Ascending aorta (tissue), 2 donors: Measurements from ENCODE around the gene CNPY1. TPM values are rescaled to one million over a fixed set of nuclear protein-coding genes. Genes with fewer than 3 reads are reported as not detected.

ENCODE experiments used
- DNase-seq, 2 donors: peaks; one replicate each; pipeline ENCODE4 v3.0.0-alpha.2; 2019; ENCODE audit warnings: low spot score in 2 of 2
- H3K27ac ChIP-seq, 2 donors: fragments of 200-600 bp; sonication (generic); one replicate each; pipeline ENCODE4 v1.5.1; 2016 to 2017; ENCODE audit warnings: mild to moderate bottlenecking in 1 of 2
- H3K27me3 ChIP-seq: fragments of 200-600 bp; sonication (generic); one replicate; pipeline ENCODE4 v1.5.1; 2017
- H3K36me3 ChIP-seq, 2 donors: fragments of 200-600 bp; sonication (generic); one replicate each; pipeline ENCODE4 v1.5.1; 2016
- H3K4me1 ChIP-seq, 2 donors: fragments of 200-600 bp; sonication (generic); one replicate each; pipeline ENCODE4 v1.5.1; 2016 to 2017; ENCODE audit warnings: mild to moderate bottlenecking in 1 of 2
- H3K4me3 ChIP-seq, 2 donors: fragments of 200-600 bp; sonication (generic); one replicate each; pipeline ENCODE4 v1.5.1; 2016 to 2017; ENCODE audit warnings: mild to moderate bottlenecking in 1 of 2
- H3K9me3 ChIP-seq, 2 donors: fragments of 200-600 bp; sonication (generic); one replicate each; pipeline ENCODE4 v1.5.1; 2016
- intact Hi-C: fragments of 100-400 bp; cut with DNase I; formaldehyde crosslinking; loops from one replicate; pipeline ENCODE4 v1.15.1; 2023
- total RNA-seq: library from RNA; depleted of rRNA; stranded (reverse); fragments of >200 nt; gene quantifications from one replicate; pipeline ENCODE4 v1.1.0, GENCODE V29; 2016
- TF ChIP-seq, protein P1 (sequence below), 3 experiments: fragments of 200-600 bp in 2 of 3; fragments of 450-650 bp in 1 of 3; sonication (generic) in 2 of 3; IDR thresholded peaks; one replicate each; pipeline ENCODE4 v1.5.1; 2016 to 2019; ENCODE audit warnings: antibody characterized with exemption in 3 of 3, mild to moderate bottlenecking in 1 of 3, moderate library complexity in 1 of 3

Gene CNPY1
- total RNA-seq, 1 donor from 2014 or later = not detected

DNA sequence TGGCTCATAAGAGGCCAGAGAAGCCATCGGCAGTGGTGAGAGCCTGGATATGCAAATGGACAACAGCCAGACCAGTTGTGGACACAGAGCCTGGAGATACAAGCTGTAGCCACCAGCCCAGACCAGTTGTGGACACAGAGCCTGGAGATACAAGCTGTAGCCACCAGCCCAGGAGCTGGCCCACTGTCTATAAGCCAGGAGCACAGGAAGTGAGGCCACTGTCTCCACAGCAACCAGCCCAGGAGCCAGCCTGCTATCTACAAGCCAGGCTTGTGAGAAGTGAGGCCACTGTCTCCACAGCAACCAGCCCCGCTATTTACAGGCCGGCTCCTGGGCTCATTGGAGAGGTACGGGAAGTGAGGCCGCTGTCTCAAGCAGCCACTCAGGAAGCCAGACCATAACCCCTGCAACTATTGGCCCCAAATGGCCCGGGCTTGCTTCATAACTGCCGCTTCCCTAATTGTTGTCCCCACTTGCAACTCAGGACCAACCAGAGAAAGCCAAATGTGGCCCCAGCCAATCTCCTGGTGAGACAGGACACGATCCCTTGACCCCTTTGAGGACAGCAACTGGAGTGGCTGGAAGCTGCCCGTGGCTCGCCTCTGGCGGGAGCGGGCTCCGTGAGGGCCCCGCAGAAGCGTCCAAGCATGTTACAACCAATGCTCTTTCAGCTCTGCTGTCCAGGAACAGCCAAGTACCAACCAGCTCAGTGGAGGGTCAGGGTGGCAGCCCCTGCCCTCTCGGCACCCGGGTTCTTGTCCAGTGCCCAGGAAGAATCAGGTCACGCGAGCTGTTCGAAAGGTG is 44.1 kb upstream of the CNPY1 start:
- TF ChIP-seq, protein P1, sequence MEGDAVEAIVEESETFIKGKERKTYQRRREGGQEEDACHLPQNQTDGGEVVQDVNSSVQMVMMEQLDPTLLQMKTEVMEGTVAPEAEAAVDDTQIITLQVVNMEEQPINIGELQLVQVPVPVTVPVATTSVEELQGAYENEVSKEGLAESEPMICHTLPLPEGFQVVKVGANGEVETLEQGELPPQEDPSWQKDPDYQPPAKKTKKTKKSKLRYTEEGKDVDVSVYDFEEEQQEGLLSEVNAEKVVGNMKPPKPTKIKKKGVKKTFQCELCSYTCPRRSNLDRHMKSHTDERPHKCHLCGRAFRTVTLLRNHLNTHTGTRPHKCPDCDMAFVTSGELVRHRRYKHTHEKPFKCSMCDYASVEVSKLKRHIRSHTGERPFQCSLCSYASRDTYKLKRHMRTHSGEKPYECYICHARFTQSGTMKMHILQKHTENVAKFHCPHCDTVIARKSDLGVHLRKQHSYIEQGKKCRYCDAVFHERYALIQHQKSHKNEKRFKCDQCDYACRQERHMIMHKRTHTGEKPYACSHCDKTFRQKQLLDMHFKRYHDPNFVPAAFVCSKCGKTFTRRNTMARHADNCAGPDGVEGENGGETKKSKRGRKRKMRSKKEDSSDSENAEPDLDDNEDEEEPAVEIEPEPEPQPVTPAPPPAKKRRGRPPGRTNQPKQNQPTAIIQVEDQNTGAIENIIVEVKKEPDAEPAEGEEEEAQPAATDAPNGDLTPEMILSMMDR (IDR thresholded peaks at IDR 0.05) = no peak
- no peak overlapping the region for H3K4me3 ChIP-seq
- no peak for DNase-seq
- no peak overlapping the region for H3K27ac ChIP-seq
- H3K4me1 ChIP-seq = no peaks in the 10 kb centered on the region
- H3K36me3 ChIP-seq = no peaks in the 10 kb centered on the region
- intact Hi-C loops = no loop called here
- H3K27me3 ChIP-seq = no peaks in the 10 kb centered on the region
- no peaks in the 10 kb centered on the region for H3K9me3 ChIP-seq

DNA sequence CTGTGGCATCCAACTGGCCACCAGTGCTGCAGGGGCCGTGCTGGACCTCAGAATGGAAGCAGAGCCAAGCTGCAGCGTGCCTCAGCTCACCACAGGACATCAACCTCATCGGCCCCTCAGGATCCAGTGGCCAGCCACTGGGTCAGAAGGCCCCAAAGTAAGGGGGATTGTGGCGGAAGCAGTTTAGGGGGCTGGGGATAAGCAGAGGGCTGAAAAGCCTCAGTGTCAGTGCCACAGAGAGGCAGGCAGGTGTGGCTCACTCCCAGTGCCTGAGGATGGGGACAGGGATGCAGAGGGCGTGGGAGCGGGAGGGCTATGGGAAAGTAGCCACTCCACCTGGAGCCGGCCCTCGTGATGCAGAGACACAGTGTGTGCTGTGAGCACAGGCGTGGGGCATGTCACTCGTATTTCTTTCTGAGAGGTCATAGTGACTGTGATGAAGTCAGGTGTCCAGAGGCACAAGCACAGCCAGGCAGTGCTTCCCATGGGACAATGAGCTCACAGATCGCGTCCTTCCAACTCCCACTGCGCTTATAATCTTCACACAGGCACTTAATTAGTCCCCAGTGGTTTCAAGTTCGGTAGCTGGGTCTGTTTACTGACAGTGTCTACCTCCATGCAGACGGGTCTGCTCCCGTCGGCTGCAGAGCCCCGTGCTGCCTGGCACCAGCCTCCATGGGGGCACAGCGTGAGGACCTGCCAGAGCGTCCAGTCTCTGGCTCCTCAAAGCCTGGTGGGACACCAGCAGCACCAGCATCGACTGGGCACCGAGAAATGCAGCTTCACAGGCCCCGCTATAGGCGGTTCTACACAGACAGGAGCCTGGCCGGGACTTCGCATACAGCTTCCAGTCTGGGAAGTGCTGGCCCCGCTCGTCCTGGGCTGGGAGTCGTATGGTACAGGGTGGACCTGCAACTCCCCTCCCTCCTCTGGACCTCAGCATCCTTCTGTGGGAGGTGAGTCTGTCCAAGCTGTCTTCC is 42.9 kb upstream of the CNPY1 start:
- Histone ChIP-seq H3K4me3 (no peak overlapping the region), H3K4me1 (no peaks in the 10 kb centered on the region), H3K27me3 (no peaks in the 10 kb centered on the region), H3K27ac (no peak overlapping the region), H3K9me3 (no peaks in the 10 kb centered on the region), H3K36me3 (no peaks in the 10 kb centered on the region)
- DNase-seq = no peak
- TF ChIP-seq, protein P1 (IDR thresholded peaks at IDR 0.05) = no peak
- intact Hi-C loops = no loop called here

DNA sequence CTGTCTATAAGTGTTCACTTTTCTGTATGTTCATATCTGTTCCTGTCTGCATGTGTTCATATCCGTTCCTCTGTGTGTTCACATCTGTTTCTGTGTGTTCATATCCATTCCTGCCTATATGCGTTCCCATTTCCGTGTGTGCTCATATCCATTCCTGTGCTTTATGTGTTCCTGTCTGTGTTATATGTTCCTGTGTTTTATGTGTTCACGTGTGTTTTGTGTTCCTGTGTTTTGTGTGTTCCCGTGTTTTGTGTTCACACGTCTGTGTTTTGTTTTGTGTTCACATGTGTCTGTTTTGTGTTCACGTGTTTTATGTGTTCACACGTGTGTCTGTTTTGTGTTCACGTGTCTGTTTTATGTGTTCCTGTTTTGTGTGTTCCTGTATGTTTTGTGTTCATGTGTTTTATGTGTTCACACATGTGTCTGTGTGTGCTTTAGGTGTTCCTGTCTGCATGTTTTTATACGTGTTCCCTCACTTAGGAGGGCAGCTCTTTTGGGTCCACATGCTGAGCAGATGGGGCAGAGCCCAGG is 42.2 kb upstream of the CNPY1 start:
- TF ChIP-seq, protein P1 (IDR thresholded peaks at IDR 0.05) = no peak
- intact Hi-C loops = no loop called here
- Histone ChIP-seq H3K36me3 (no peaks in the 10 kb centered on the region), H3K9me3 (no peaks in the 10 kb centered on the region), H3K27me3 (no peaks in the 10 kb centered on the region), H3K27ac (no peak overlapping the region), H3K4me1 (no peaks in the 10 kb centered on the region), H3K4me3 (no peak overlapping the region)
- no peak for DNase-seq

DNA sequence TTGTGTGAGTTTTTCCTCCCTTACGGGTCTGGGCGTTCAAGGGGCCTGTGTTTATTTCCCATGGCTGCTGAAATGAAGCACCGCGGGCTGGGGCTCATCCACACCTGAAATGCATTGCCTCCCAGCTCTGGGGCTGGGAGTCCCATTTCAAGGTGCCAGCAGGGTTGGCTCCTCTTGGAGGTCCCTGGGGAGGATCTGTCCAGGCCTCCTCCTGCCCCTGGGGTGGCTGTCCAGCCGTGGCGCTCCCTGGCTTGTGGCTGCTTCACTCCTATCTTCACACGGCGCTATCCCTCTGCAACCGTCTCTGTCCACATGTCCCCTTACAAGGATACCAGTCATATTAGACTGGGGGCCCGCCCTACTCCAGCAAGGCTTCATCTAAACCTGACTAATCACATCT is 41.1 kb upstream of the CNPY1 start:
- no peak for DNase-seq
- H3K4me1 ChIP-seq = no peaks in the 10 kb centered on the region
- TF ChIP-seq, protein P1 (IDR thresholded peaks at IDR 0.05) = no peak
- no peaks in the 10 kb centered on the region for H3K9me3 ChIP-seq
- H3K36me3 ChIP-seq = no peaks in the 10 kb centered on the region
- intact Hi-C loops = no loop called here
- no peak overlapping the region for H3K27ac ChIP-seq
- H3K27me3 ChIP-seq = no peaks in the 10 kb centered on the region
- no peak overlapping the region for H3K4me3 ChIP-seq

DNA sequence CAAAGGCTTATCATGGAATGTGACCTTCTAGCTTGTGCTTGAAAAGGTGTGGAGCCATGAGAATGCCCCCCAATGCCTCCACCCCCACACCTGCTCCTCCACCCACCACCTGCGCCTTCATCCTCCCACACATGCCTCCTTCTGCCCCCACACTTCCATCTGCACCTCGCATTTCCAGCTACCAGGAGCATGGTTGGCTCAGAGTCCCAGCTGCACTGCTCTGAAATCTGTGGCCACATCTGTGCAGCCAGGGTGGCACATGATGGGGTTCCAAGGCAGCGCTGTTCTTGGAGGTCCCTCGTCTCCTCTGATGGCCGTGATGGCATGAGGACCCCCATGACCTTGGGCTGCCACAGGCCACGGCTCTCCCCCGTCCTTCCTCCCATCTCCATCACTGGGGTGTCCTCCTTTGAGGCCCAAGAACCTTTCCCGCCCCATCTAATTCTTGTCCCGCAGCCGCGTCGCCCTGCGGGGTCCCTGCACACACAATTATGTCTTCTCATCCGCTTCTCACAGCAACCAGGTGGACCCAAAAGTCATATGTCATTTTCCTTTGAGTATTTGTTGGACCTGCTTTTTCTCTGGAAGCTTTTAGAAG is 40.6 kb upstream of the CNPY1 start:
- Histone ChIP-seq H3K27me3 (no peaks in the 10 kb centered on the region), H3K9me3 (no peaks in the 10 kb centered on the region), H3K27ac (no peak overlapping the region), H3K4me1 (no peaks in the 10 kb centered on the region), H3K36me3 (no peaks in the 10 kb centered on the region), H3K4me3 (no peak overlapping the region)
- intact Hi-C loops = no loop called here
- TF ChIP-seq, protein P1 (IDR thresholded peaks at IDR 0.05) = no peak
- no peak for DNase-seq
